HK-2 (cell line): ENCODE measurements around the gene HMBS.
"Not testable (repeated sequence)": the region's sequence is repeated elsewhere in the genome, so short reads cannot be mapped to it uniquely, and the experiment has no call there.

Source experiments
- DNase-seq: peaks from one replicate; pipeline ENCODE4 v3.0.0-alpha.2; 2018; ENCODE audit not compliant: unreplicated experiment

Gene HMBS

DNA sequence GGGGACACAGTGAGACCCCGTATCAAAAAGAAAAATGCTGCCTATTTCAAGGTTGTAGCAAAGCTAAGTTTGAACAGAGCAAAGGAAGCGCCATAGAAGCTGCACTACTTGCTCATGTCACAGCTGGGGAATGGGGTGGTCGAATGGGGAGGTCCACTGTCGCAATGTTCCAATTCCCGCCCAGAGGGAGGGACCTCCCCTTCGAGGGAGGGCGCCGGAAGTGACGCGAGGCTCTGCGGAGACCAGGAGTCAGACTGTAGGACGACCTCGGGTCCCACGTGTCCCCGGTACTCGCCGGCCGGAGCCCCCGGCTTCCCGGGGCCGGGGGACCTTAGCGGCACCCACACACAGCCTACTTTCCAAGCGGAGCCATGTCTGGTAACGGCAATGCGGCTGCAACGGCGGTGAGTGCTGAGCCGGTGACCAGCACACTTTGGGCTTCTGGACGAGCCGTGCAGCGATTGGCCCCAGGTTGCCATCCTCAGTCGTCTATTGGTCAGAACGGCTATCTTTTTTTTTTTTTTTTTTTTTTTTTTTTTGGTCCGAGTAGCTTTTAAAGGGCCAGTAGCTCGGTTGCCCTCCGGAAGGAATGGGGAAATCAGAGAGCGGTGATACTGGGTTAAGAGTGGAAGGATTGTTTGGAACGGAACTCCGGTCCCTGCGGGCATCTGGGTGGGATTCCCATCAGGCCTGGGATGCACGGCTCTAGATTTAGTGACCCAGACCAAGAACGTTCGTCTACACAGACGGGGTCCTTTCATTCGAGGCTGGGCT lies at the start of gene HMBS:
TSS of gene HMBS (plus strand) at position 219 of the 774 bp plus-strand sequence. CDS start at position 372, 153 bp downstream.
- peak; percentile 87 for DNase-seq

GRCh38 chr11:119038884-119039283 lies 45.8 kb upstream of the HMBS start:
- no peak for DNase-seq

- DNase-seq = not testable (repeated sequence)
Measured at GRCh38 chr11:119039471-119039870, 45.2 kb upstream of the HMBS start.

GRCh38 chr11:119041821-119042514 lies 42.7 kb upstream of the HMBS start:
- DNase-seq = no peak

- no peak for DNase-seq
Measured at GRCh38 chr11:119042927-119043326, 41.8 kb upstream of the HMBS start.

DNA sequence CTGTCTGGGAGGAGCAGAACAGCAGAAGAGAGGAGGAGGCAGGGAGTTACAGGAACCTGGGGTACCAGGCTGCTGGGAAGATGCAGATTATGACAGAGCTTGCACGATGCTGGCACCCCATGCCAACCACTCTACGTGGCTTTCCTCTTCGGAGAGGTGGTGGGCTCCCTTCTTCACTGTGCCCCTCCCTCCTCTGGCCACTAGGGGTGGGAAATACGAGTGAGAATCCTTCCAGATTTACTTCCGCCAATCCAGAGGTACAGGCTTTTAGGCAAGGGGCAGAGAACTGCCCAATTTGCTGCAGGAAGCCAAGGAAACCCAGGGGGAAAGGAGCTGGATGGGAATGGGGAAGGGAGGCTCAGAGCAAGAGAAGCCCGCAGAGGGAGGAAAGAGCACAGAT lies 40.0 kb upstream of the HMBS start:
- no peak for DNase-seq

GRCh38 chr11:119046489-119046888 lies 38.2 kb upstream of the HMBS start:
- DNase-seq = no peak

DNA sequence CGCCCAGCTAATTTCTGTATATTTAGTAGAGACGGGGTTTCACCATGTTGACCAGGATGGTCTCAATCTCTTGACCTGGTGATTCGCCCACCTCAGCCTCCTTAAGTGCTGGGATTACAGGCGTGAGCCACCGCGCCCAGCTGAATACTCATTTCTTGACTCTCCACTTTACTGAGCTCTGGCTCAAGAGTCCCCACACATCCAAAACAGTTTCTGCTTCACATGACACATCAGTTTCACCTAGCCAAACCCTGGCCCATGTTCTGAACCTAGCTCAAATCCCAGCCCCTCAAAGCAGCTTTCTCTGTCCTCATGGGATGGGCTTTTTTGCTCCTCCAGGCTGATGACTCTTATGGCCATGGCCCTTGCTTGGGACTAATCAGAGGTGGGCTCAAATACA lies 37.5 kb upstream of the HMBS start:
- no peak for DNase-seq

DNA sequence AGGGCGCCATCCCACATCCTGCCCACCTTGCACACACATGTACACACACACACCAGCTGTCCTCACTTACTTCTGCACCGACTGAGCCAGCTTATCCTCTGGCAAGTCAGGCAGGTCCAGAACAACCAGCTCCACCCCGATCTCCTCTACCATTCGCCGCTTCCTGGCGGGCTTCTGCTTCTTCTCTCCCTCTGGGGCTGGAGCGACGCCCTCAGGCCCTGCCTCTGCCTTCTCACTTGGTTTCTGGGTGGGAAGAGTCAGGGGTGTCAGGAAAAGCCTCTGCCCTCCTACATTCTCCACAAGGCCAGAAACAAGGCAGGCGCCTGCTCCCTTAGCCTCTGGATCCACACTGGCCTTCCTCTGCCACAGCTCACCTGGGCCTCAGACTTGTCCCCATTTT lies 36.0 kb upstream of the HMBS start:
- no peak for DNase-seq

DNA sequence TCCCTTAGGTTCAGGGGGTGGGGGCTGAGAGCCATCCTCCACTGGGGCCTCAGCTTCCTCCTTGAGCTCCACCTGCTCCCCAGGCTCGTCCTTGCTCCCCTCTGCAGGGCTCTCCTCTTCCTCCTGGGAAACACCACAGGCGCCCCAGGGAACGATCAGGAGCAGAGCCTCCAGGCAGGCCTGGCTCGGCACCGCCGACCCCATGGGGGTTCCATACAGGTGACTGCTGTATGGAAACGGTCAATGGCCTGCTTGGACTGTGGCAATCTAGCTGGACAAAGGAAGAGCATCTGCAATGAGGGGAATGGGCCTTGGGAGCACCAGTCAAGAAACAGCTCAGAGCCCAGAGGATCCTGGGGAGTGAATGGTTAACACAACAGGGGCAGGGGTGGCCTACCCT lies 35.6 kb upstream of the HMBS start:
- no peak for DNase-seq

DNA sequence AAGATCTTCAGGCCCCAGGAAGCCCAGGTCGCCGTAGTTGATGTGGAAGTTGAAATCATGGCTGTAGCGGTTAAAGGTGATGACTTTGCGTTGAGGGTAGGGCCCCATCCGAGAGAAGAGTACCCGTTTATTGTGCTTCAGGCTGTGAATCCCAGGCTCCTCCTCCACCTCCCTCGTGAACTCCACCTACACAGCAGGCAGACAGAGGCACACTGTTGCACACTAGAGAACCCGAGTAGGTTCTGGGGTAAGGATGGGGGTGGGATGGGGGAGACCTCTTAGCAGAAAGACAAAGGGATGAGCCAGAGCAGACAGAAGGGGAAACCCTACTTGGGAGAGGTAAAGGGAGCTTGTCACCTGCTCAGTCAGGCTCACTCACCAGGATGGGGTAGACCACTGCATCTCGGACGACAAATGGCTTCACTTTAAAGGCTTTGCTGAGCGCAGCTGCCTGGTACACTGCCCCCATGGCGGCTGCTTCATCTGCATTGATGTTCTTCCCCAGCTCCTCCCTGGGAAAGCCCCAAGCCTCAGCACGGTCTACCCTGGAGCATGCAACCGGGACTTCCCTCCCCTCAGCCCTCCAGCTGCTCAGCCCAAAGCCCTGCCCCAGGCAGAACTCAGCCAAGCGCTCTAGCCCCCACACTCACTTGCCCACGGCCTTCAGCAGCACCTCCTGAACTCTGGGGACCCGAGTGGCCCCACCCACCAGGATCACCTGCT lies 33.1 kb upstream of the HMBS start:
- DNase-seq = no peak

- no peak for DNase-seq
Measured at GRCh38 chr11:119052163-119052814, 32.4 kb upstream of the HMBS start.

DNA sequence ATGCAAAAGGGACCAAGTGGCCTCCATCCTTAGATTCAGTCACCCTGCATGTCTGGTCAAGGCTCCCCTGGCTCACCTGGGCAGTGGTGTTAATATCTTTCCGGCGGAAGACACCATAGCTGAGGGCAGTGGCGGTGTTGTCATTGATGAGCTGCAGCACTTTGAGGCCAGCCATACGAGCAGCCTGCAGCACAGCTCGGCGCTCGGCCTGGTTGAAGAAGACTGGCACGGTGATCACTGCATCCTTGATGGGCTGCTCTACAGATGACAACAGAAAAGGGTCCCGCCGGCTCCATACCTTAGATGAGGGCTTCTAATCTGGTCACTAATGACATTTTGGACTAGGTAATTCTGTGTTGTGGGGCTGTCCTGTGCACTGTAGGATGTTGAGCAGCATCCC lies 30.3 kb upstream of the HMBS start:
- DNase-seq = no peak

DNA sequence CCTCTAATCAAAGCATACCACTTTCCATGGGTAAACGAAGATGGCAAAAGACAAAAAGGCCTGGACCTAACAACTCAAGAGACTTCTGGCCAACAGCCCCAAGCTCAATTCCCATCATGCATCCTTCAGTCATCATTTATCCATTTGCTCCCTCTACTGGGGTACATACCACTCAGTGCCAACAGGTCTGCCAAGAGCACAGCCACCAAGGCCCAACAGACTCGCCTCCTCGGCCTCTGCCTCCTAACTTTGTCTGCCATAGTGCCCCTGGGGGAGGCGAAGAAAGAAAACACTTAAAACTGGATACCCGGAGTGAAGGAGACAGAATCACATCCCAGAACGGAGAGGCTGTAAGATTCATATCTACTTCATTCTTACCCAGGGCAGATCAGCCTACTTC lies 28.8 kb upstream of the HMBS start:
- peak; percentile 13 for DNase-seq

GRCh38 chr11:119056421-119056999 lies 28.2 kb upstream of the HMBS start:
- no peak for DNase-seq

DNA sequence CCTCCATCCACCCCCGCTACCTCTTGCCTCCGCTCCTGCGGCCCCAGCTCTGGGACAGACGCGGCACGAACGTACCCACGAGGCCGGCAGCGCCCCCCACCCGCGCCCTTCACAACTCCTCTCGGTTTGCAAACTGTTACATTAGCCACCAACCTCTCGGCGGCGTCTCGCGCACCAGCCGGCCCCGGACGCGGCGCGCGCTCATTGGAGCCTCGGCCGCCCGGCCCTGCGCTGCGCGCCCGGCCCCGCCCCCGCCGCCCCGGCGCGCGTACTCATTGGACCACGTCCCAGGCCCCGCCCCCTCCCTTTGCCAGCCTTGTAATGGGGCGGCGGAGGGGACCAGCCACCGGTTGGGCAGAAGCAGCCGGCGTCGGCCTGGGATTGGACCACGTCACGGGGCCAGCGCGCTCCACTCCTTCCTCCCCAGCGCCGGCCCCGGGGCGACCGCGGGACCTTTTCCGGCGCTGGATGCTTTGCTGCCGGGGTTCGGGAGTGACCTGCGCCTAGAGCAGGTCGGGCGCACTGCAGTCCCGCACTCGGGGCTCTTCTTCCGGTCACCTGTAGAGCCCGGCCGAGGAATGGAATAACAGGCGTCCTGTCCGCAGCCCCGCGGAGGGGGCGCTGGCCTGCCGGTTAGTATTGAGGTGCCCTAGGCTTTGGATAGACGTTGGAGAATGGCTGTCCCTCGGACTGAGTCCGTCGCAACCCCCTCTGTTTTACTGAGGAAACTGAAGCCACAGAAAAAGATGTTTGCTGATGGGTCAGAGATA lies 27.5 kb upstream of the HMBS start, which contains the start of gene HYOU1:
TSS of gene HYOU1 (minus strand) at position 206 of the 770 bp plus-strand sequence. CDS start 1,045 bp downstream, outside the sequence.
- peak; percentile 94 for DNase-seq

- DNase-seq = not testable (repeated sequence)
Measured at GRCh38 chr11:119059128-119059527, 25.6 kb upstream of the HMBS start.

- no peak for DNase-seq
Measured at GRCh38 chr11:119061256-119061655, 23.4 kb upstream of the HMBS start.

DNA sequence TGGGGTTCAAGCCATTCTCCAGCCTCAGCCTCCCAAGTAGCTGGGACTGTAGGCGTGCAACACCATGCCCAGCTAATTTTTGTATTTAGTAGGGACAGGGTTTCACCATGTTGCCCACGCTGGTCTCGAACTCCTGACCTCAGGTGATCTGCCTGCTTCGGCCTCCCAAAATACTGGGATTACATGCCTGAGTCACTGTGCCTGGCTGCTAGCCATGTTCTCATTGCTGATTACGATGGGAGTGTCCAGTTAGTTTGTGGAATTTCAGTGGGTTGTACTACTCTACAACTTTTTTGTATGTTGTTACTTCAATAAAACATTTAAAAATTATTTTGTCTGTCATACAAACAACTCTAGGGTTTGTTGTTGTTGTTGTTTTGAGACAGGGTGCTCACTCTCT lies 21.9 kb upstream of the HMBS start:
- no peak for DNase-seq

- DNase-seq = no peak
Measured at GRCh38 chr11:119065369-119065768, 19.3 kb upstream of the HMBS start.
